ENCODE results near the gene ADAP1. TPM values are rescaled to one million over a fixed set of nuclear protein-coding genes. Genes with fewer than 3 reads are reported as not detected.
"Not testable (repeated sequence)": the region's sequence is repeated elsewhere in the genome, so short reads cannot be mapped to it uniquely, and the experiment has no call there.

Gene ADAP1
- total and polyA plus RNA-seq, 2 of the 13 experiments (the other 11 are each of a cell fraction or from before 2014, with no cell fraction given): 10.5 to 24.6 TPM

GRCh38 chr7:960269-960871 lies 5.9 kb upstream of the ADAP1 start (continued):
- 0 out of 2 replicates have a peak, but pooled peaks have one; percentile 33 for TF ChIP-seq SMAD1 (CRISPR knock-in tag; IDR thresholded peaks at IDR 0.05; ENCODE audit: borderline replicate concordance, low read depth)
- no peak for TF ChIP-seq TRIM24 (CRISPR knock-in tag; IDR thresholded peaks at IDR 0.05)
- TF ChIP-seq ZNF446 (CRISPR knock-in tag; IDR thresholded peaks at IDR 0.05): no peak
- TF ChIP-seq SMARCC2 (IDR thresholded peaks at IDR 0.05): no peak
- no peak for TF ChIP-seq EZH2 (conservative IDR thresholded peaks at IDR 0.05; ENCODE audit: low read depth, low read length)
- TF ChIP-seq NR3C1 (CRISPR knock-in tag; IDR thresholded peaks at IDR 0.05): no peak
- peak; percentile 70 for TF ChIP-seq ZFX (CRISPR knock-in tag; IDR thresholded peaks at IDR 0.05; ENCODE audit: low read depth)
- no peak for TF ChIP-seq ZNF232 (CRISPR knock-in tag; IDR thresholded peaks at IDR 0.05; ENCODE audit: borderline replicate concordance)
- no peak for TF ChIP-seq NKX3-1 (CRISPR knock-in tag; IDR thresholded peaks at IDR 0.05)
- TF ChIP-seq CBX2 (IDR thresholded peaks at IDR 0.05; ENCODE audit: low read depth, low read length): no peak
- TF ChIP-seq CBX2 (CRISPR knock-in tag; IDR thresholded peaks at IDR 0.05; ENCODE audit: low read depth): no peak
- TF ChIP-seq SALL1 (CRISPR knock-in tag; IDR thresholded peaks at IDR 0.05): peak; percentile 96
- no peak for TF ChIP-seq FLYWCH1 (CRISPR knock-in tag; IDR thresholded peaks at IDR 0.05)

DNA sequence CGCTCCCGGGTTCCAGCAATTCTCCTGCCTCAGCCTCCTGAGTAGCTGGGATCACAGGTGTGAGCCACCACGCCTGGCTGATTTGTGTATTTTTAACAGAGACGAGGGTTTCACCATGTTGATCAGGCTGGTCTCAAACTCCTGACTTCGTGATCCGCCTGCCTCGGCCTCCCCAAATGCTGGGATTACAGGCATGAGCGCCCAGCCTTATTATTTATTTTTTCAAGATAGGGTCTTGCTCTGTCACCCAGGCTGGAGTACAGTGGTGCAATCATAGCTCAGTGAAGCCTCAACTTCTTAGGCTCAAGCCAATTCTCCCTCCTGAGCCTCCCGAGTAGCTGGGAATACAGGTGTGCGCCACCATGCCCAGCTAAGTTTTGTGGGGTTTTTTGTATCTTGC lies 5.3 kb upstream of the ADAP1 start:
- H3K4me2 ChIP-seq (ENCODE audit: low read depth, low read length); H3K27me3 ChIP-seq (ENCODE audit: control insufficient read depth in 1 of 2, insufficient read depth in 2 of 2, low read length in 2 of 2); in situ Hi-C loops (cut with HindIII; ENCODE audit: extremely low pct_ligation_motif_present, low pct_unique_long_range_greater_than_20kb); H2AFZ ChIP-seq (ENCODE audit: low read length); FAIRE-seq; ATAC-seq; H4K20me1 ChIP-seq (ENCODE audit: insufficient read depth, low read length); H3K9ac ChIP-seq (ENCODE audit: insufficient read depth, low read depth, low read length); CTCF ChIA-PET (ENCODE audit: low intra/inter-chr PET ratio, low total read pairs); H3K79me2 ChIP-seq (ENCODE audit: insufficient read depth, low read length); H3K4me3 ChIP-seq (replicated peaks in 1 of 3; ENCODE audit: insufficient read depth in 1 of 3, low read depth in 2 of 3, low read length in 3 of 3); H3K9me3 ChIP-seq (ENCODE audit: low read length); DNase-seq (ENCODE audit: low spot score); H3K36me3 ChIP-seq (replicated peaks in 1 of 2; ENCODE audit: control insufficient read depth in 1 of 2, insufficient read depth in 2 of 2, low read length in 2 of 2); BruUV-seq (replicated peaks): not testable (repeated sequence)
- WGBS (ENCODE audit: low lambda C conversion rate): 97% methylated on average over 10 of the region's 10 CpGs
- intact Hi-C loops (cut with micrococcal nuclease; ENCODE audit: unreplicated experiment): loop anchor here (10.0 kb wide), 2 partner anchors 55 to 145 kb away; no protein-coding TSS in a partner anchor
- TF ChIP-seq ZNF460 (CRISPR knock-in tag; IDR thresholded peaks at IDR 0.05; ENCODE audit: borderline replicate concordance) (peak; percentile 80), ZNF737 (CRISPR knock-in tag; IDR thresholded peaks at IDR 0.05; ENCODE audit: borderline replicate concordance) (0 out of 2 replicates have a peak, but pooled peaks have one; percentile 8)
- POLR2A ChIA-PET: interaction anchor here (1.3 to 5.2 kb wide), 3 partner anchors 14 to 23 kb away, joined by 7 to 95 read pairs (median 8); partner anchors contain the start of genes COX19 and CYP2W1
- H3K4me1 ChIP-seq (ENCODE audit: insufficient read depth, low read length): peaks cover 86% of the 10 kb centered on the region
- H3K27ac ChIP-seq (ENCODE audit: extremely low read length, insufficient read depth, low read length): peak overlapping the region; percentile 73
